T47D (cell line): ENCODE measurements around the gene SKIDA1.

ENCODE experiments used
- DNase-seq, 2 experiments: peaks; one replicate each; pipeline versions ENCODE4 v3.0.0 to v3.0.0-alpha.2; 2011 to 2012; ENCODE audit warnings: low read depth in 1 of 2, low spot score in 1 of 2
- JUND ChIP-seq: IDR thresholded peaks from 2 replicates; pipeline ENCODE4 v1.6.1; 2012; ENCODE audit warnings: low read depth
- in situ Hi-C: cut with HindIII; loops from 2 replicates; pipeline ENCODE4 v1.10.0; 2016; ENCODE audit warnings: low sequenced_read_pairs, low pct_unique_long_range_greater_than_20kb

Gene SKIDA1

DNA sequence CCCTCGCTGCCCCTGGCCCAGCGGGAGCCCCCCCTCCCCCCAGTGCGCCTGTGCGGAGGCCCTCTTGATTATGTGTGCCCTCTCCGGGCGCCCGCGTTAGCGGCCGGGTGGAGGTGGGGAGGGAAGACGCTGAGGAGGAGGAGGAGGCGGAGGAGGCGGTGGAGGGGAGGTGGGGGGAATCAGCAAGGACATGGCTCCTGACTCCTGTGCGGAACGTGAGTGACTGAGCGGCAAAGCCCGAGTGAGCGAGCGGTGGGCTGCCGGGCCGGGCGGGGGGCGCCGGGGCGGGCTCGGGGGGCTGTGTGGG, 8.8 kb upstream of the SKIDA1 start:
- DNase-seq = no peak
- in situ Hi-C loops = no loop called here
- TF ChIP-seq JUND = no peak

DNA sequence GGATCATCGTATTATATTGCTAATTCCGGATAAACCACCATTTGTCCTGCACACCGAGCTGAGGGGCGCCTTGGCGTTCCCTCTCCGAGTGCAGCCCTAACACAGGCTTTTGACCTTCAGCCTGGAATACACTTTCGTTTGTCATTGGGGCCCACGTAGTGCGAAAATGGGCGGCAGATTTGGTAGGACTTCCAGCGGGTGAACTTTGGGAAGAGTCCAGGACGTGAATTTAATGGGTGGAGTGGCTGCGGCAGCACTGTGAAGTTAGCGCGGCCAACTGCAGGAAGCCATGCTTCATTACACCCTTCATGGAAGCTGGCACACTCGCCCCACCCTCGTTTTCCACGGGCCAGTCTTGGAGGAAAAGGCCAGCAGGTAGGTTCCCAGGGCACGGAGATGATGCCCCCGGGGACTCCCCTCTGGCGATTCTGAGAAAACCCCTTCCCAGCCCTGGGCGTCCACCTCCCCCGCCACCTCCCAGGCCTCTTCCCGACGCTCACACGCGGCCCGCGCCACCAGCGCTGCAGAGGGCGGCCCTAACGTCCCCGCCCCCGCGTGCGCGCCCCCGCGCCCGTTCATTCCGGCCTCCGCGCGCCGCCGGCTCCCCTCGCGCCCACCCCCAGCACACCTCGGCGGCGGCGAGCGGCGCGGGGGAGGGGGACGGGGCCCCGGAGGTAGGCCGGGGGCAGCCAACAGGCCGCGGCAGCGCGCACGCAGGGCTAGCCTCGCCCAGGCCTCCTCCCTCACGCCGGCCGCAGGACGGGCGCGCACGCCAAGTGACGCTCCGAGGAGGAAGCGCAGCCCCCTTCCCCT, 8.2 kb upstream of the SKIDA1 start, which contains the start of gene MLLT10:
Gene MLLT10 (plus strand): TSS at position 766 of the 813 bp plus-strand sequence. CDS start 413 bp downstream, outside the sequence.
- in situ Hi-C loops = no loop called here
- TF ChIP-seq JUND = no peak
- DNase-seq = peak; percentile 68 to 92

- in situ Hi-C loops = no loop called here
- no peak for TF ChIP-seq JUND
- no peak for DNase-seq
Measured at GRCh38 chr10:21532694-21533466, 7.4 kb upstream of the SKIDA1 start.

DNA sequence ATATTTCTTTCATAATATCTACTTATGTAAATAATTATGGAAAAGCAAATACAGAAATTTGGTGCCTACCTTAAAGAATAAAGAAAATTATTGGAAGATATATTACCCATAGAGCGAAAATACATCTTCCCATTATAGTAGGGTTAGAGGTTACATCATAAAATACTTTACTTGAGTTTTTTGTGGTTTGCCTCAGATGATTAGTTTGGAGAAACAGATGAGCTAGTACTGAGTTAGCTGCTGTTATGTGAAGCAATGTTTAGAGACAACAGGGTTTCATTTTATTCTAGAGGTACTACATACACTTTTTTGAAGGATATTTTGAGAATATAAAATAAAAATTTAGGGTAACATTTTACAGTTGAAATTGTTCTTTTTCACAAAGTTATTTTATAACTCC, 5.7 kb upstream of the SKIDA1 start:
- no peak for TF ChIP-seq JUND
- DNase-seq = no peak

GRCh38 chr10:21530641-21531040, 5.2 kb upstream of the SKIDA1 start:
- no peak for DNase-seq
- in situ Hi-C loops = no loop called here
- no peak for TF ChIP-seq JUND

More for the DNA sequence above, 5.7 kb upstream of the SKIDA1 start:
- in situ Hi-C loops = no loop called here

DNA sequence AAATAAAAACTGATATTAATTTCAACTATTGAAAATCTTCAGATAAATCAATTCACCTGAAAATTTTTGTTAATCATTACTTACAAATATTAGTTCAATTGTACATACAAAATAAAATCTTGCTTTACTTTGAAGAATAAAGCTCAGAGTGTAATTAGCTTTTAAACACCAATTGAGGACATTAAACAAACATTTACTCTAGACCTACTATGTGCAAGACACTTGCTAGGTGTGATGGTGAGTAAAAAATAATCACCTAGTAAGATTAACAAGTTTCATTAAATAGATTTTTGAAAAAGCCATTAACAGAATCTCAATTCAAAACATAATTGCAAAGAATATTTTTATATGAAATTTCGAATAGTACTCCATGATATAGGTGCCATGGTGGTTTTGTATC, 4.7 kb upstream of the SKIDA1 start:
- no peak for TF ChIP-seq JUND
- in situ Hi-C loops = no loop called here
- no peak for DNase-seq

DNA sequence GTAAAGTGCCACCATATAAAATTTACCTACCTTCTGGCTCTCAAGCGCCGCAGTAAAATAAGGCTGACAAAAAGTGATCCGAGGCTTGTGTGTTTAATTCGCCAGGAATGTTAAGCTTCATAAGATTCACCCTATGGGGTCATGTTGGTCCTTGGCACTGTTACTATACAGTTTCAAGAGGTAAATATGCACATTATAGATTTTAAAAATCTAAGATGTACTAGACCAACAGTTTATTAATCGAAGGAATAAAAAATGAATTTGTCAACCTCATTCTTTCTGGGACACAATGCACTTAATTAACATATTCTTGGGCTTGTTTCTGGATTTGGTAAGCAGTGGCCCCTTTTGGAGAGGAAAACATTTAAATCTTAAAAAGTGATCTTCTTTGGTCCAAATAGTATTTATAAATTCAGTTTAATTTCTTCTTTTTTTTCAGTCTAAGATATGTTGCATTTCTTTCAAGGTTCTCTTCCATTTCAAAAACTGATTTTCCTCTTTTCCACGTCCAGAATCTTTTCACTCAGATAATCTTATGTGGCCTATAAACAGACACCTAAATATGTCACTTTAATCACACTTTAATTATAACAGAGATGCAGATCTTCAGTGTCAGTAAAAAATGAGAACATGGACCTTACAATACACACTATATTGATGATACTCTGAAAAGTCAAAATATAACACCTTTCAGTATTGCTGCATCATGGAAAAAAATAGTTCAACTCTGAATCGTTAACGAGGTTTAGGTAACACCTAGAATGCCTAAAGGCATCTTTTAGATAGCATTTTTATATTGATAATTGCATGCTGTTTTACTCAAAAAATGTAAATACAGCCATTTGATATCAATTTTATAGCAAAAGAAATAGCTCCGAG, 3.8 kb upstream of the SKIDA1 start:
- in situ Hi-C loops = no loop called here
- no peak for DNase-seq
- TF ChIP-seq JUND = no peak

DNA sequence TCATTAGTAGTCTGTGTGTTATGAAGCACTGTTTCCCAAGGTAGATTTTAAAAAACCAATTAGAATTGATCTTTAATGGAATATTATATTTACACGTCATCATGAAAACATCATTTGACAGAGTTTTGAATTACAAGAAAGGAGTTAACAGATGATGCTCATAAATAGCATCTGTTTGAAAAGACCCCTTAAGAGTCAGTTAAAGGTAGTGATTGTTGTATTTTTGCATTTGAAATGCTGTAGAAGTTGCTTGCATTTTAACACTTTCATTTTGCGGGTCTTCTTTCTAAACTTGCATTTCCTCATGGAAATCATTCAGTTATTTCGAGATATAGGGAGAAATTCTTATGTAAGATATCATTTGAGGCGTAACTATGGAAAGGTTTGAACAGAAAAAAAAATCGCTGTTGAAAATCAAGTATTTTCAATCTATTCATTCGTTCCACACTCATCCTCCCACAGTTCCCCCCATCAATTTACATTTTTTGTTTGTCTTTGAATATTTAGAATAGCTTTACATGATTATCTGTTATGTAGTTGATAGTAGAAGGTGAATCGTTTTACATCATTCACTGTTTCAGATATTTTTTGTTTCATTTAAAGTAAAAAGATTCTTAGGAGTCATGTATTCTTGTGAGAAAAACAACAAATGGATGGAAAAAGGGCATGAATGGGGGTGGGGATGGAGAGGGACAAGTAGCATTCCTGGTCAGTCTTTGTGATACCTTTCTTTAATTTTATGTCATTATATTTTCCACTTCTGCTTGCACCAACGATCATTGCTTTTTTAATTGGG, 3.0 kb upstream of the SKIDA1 start:
- DNase-seq = no peak
- no peak for TF ChIP-seq JUND

DNA sequence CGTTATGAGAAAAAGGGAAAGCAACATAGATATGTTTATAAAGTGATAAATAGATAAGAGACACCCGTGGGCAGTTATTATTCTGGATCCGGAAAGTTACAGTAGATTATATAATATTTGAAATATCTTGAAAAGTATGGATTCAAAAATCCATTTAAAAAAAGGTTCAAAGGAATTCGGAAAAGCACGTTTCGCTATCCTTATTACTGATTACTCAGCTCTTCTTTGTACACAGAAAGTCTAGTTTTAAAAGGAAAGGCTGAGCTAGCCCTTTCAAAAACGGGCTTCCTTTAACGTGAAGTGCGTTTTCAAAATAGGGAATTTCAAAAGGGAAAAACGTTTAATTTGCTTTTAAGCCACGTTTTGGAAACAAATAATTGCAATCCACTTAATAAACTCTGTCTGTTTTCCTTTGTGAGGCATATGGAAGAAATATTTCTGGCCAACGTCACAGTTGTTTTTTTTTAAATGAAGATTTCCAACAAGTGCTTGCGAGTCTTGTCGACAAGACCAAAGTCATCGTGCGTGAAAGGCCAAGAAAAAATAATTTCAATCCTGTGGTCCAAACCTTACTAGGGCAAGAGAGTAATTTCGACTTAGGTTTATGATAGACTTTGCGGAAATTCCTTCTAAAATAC, 2.2 kb upstream of the SKIDA1 start:
- no peak for DNase-seq
- in situ Hi-C loops = no loop called here

More for the DNA sequence above, 3.0 kb upstream of the SKIDA1 start:
- in situ Hi-C loops = no loop called here

GRCh38 chr10:21526860-21527597, 1.5 kb upstream of the SKIDA1 start:
- in situ Hi-C loops = no loop called here
- TF ChIP-seq JUND = no peak
- DNase-seq = peak in 1 of 2 experiments; percentile 54

More for the DNA sequence above, 2.2 kb upstream of the SKIDA1 start:
- TF ChIP-seq JUND = no peak

DNA sequence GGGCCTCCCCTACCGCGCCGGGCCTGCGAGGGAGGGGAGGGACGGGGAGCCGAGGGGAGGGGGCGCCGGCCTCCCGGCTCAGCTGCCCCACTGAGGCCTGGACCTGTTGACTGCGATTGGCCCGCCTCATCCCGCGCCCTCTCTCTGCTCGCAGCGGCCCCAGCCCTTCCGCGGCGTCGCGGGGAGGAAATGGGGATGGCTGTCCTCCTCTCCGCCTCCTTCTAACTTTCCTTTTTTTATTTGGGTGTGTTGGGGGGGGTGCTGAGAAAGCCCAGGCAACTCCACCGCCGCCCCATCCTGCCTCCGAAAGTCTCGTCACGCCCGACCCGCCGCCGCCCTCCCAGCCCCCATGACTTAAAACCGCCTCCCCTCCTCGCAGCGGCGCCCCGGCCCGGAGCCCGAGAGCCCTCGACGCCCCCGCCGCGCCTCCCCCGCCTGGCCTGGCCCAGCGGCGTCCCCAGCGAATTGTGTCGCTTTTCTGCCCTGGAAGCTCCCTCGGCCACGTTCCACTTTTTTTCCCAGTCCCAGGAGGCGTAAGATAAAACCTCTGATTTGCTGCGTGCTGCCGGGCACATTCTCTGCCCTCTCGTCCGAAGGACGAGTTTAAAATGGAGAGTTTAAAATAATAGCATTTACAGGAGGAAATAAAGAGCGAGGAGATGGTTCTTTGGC, 842 bp upstream of the SKIDA1 start:
- in situ Hi-C loops = no loop called here
- DNase-seq = peak in 1 of 2 experiments; percentile 50
- no peak for TF ChIP-seq JUND
